Measurements from ENCODE around the gene PRKRA.
"Not testable (repeated sequence)": the region's sequence is repeated elsewhere in the genome, so short reads cannot be mapped to it uniquely, and the experiment has no call there.

PRKRA gene

DNA sequence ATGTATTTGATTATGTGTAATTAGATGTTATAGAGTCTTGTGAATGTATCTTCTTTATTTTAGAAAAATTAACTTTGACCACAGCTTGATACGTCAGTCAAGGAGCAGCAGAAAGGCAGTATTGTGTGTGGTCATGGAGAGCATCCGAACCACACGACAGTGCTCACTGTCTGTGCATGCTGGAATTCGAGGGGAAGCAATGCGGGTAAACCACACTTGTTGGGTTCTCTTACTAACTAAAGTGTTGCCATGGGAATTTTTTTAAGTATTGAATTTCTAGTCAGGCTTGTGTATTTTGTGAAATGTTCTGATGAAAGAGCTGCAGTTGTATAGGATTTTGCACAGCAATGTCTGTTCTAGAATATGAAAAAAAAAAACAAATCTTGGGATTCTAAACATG, 5.0 kb upstream of the PRKRA start:
- no peak for DNase-seq

DNA sequence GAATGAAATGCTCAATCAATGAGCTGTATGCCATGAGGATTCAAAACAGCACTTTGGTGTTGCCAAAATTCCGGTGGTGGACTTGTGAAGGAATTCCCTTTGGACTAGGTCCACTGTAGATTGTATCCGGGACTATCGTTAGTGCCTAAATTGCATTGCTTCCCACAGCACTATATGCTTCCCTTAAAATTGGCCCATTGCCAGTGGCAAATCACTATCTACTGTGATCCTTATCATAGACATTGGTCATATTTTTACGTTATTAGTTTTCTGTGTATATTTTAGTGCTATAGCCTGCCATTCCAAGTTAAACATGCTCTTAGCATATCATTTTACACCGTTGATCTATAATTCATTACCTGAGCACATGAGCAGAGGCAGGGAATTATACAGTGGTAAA, 1.9 kb upstream of the PRKRA start:
- no peak for DNase-seq

DNA sequence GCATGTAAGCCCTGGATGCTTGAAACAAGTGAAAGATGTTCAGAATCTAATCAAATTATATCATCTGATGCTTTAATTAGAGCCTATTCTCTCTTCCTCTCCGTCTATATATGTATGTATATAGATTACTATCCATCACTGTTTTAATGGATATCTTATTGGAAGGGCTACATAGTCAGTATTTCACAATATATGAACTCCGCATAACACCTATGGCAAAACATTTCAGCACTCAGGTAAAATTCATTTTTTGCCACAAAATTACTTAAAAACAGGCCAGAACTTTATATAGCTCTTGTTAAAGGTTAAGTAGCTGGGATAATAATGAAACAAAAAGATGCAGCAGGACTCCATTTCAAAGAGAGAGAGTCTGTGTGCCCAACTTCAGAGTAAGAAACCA, 1.4 kb upstream of the PRKRA start:
- no peak for DNase-seq

DNA sequence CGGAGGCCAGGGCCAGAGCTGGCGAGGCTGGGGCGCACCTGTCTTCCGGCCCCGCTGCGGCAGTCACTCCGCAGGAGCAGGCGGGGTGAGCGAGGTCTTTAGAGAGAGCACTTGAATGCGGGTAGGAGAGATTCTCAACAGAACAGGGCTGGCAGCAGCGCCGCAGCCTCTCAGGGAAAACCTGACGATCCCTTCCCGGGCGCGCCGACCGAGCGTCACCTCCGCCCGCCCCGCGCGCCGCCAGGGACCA, 526 bp downstream of the PRKRA start:
- DNase-seq: peak in 1 of 2 donors; percentile 72

DNA sequence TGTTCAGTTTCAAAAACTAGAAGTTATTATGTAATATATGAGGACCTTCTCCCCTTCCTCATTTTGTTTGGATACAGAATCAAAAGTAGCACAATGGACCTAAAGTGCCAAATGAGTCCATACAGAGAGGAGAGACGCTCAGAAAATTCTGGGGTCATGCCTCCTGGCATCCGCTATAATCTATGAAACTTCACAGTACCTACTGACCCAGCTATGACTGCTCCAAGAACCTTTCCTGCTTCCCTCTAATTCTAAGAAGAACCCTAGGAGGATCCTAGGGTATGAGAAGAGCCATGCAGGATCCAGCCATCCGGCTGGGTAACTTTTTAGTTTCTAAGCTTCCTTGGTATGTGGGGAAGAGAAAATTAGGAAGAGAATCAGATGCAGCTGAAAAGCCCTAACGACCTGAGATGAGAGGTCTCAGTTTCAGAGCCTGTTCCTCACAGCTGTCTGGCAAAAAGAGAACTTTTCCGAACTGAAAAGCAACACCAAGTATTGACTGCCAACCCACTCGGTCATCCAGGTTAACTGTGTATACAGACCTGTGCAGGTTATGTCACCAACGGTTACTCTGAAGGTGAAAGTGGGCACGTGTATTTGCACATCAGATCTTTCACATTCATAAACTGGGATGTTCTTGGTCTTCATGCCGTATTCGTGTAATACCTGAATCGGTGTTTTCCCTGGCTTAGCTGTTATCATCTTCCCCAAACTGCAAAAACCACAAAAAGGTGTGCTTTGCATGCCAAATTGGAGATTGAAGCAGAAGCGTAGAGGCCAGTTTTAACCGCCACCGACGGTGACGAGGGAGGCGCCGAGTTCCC, 1.1 kb downstream of the PRKRA start:
- peak in 1 of 2 donors; percentile 82 for DNase-seq

DNA sequence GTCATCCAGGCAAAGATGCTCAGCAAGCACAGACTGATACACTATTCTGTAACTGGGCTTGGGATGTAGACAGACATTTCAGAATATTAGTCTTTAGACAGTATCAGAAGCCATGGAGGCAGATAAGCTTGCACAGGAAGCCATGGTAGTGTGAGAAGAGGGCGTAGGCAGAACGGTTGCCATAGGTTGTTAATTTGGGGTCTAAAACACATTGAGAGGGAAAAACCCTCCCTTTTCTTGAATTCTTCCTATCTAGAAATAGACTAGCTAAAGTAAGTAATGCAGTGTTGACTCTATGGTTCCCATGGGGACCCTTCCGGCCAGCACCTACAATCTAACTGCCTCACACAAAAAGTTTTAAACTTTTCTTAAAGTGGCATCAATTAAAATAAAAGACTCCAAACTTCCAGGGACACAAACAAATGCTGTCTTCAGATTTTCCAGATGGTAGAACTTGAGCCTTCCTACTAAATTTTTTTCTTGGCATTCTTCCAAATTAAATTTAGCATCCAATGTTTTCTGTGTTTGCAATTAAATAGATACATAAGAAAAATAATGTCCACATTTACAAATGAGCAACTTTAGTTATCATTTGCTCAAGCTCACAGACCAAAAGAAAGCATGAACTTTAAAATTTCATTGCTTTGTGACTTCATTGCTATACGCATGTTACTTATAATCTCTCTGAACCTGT, 1.9 kb downstream of the PRKRA start:
- DNase-seq: peak in 1 of 2 donors; percentile 26

DNA sequence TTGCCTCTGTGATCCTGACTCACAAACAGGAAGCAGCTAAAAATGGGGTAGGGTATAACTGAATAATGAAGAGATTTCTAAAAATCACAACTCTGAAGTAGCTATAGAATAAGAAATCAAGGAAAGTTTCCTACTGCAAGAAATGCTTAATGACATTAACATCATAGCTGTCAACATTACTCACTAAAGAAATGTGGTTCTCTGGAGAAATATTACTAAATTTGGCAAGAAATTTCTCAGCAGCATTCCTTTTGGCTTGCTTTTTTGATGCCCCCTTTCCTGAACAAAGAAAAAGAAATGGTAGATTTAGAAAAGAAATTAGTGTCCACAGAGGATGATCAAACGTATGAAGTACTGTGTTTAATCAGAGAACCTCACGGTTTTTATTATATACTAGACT, 9.5 kb downstream of the PRKRA start:
- DNase-seq: no peak

DNA sequence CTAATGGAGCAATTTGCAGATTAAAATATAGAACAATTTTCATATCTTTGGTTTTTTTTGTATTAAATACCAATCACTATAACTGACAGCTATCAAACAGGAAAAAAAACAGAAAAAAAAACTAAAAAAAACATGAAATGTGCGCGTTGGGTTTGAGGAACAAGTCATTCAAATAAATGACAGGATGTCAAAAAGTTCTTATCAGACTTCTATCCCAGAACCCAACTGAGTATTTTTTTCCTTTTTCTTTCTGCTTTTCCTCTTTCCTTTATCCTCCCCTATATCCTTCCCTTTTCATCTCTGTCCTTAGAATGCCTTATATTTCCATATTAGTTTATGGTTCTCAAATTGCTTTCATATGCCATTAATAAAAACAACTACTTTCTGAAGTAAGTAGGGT, 14.3 kb downstream of the PRKRA start:
- DNase-seq: no peak

DNA sequence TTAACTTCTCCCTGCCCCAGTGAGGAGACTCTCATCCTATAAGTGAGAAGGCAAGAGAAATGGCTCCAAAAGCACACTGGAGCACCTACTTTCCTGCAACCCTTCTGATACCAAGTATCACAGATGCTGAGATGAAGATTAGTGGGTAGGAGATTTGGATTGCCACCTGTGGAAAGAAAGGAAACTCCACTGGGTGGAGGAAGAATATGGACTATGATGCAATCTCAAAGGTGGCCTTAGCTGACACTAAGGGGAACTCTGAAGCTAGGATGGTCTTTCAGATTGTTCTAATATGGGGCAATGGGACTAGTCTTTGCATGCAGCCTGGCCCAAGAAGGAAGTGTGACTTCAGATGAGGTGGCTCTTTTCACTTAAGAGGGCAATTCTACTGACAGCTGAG, 21.6 kb downstream of the PRKRA start:
- DNase-seq: no peak

DNA sequence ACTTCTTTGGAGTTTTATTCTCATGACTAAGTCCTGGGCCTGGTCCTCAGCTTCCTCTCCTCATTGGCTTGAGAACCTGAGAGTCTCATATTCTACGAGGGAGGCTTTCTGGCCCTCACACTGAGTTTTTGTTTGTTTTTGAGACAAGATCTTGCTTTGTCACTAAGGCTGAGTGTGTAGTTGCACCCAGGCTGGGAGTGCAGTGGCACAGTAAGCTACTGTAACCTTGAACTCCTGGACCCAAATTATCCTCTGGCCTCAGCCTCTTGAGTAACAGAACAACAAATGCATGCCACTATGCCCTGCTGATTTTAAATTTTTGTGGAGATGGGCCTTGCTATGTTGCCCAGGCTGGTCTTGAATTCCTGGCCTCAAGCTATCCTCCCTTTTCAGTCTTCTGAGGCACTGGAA, 22.6 kb downstream of the PRKRA start:
- DNase-seq: no peak

DNA sequence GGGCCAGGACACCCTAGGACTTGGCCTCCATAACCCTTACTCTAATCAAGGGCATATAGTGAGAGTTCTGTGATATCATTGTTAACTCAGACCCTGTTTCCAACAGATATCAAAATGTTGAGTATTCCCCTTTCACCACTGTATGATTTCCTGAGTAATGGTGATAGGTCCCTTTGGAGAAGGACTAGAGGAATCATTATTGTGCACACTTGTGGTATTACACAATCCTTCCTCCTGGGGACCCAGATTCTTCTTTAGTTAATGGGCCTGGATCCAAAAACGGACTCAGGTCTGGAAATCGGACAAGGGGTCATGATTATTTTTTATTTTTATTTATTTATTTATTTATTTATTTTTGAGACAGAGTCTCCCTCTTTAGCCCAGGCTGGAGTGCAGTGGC, 23.5 kb downstream of the PRKRA start:
- no peak for DNase-seq

DNA sequence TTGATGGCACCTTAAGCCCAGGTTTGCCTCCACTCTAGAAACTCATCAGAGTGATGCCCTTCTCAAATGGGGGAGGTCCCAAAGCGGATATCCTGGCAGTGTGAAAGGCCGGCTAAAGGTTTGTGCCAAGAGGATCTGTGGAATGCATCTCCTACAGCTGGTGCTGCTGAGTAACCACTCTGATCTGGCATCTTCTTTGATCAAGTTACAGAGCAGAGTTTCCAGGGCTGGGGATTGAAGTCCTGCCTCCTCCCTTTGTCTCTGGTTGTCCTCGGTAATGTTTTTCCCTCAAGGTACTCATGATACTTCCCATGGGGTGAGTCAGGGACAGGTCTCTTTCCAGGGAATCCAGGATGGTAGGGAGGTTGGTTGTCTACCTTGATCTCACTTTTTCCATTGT, 24.6 kb downstream of the PRKRA start:
- no peak for DNase-seq

DNA sequence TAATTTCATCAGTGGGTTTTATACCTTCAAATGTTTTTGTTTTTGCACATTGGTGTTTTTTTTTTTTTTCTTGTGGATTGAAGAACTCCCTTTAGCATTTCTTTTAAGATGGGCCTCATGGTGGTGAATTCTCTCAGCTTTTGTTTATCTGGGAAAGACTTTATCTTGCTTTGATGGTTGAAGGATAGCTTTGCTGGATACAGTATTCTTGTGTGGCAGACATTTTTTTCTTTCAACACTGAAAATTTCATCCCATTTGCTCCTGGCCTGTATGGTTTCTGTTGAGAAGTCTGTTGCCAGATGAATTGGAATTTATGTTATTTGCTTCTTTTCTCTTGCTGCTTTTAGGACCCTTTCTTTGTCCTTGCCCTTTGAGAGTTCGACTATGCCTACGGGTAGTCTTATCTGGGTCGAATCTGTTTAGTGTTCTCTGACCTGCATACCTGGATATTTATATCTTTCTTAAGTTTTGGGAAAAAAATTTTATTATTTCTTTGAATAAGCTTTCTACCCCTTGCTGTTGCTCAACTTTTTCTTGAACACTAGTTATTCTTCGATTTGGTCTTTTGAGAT, 25.6 kb downstream of the PRKRA start:
- DNase-seq: no peak

DNA sequence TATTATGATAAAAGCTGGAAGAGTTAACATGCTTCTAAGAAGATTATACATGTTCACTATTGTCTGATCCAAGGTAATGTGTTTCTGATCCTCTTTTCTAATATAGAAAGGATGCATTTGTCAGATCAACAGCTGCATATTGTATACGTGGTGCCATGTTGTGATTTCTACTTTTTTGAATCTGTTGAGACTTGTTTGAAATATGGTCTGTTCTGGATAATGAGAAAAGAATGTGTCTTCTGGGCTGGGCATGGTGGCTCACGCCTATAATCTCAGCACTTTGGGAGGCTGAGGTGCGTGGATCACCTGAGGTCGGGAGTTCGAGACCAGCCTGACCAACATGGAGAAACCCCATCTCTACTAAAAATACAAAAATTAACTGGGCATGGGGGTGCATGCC, 27.2 kb downstream of the PRKRA start:
- DNase-seq: not testable (repeated sequence)

DNA sequence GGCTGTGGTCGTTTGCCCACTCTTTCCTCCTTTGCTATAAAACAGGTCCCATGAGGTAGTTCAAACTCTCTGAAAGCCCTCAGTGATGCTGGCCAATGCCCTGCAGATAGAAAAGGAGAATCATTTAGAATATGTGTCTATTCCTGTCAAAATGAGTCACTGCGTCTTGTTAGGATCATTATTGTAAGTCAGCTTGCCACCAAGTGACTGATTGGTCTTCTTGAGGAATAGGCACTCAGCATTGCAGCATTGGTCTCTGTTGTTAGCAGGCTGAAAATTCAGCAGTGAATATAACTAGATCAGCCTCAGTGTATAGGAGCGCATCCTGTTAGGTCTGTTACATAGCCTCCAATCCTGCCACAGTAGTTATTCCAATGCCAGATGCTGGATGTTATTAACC, 28.9 kb downstream of the PRKRA start:
- DNase-seq: no peak

DNA sequence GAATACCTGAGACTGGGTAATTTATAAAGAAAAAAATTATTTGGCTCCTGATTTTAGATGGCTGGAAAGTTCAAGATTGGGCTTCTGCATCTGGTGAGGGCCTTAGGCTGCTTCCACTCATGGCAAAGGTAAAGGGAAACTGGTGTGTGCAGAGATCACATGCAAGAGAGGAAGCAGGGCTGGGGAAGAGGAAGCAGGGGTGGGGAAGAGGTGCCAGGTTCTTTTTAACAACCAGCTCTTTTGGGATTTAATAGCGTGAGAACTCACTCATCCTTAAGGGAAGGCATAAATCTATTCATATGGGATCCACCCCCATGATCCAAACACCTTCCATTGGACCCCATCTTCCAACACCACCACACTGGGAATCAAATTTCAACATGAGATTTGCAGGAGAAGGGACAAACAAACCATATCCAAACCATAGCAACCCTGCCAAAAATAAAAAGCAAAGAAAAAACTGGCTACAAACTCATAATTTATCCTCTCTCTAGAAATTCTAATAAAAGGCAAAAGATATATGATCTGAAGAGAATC, 30.4 kb downstream of the PRKRA start:
- DNase-seq: no peak

DNA sequence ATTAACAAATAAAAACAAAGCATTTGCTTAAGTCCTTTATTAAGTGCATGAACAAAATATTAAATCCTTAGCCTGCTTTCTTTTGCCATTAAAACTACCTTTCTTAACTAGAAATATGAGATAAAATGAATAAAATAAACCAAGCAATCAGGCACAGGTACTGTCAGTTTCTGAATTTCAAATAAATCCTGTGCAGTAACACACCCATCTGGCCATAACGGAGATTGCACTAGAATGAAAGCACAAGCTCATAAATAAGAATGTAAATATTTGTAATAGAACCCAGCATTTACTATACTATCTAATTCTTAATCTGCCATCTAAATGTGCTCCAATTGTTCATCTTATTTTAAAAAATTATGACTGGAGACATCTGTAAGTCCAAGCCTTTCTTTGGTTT, 31.9 kb downstream of the PRKRA start:
- peak in 1 of 2 donors; percentile 5 for DNase-seq

DNA sequence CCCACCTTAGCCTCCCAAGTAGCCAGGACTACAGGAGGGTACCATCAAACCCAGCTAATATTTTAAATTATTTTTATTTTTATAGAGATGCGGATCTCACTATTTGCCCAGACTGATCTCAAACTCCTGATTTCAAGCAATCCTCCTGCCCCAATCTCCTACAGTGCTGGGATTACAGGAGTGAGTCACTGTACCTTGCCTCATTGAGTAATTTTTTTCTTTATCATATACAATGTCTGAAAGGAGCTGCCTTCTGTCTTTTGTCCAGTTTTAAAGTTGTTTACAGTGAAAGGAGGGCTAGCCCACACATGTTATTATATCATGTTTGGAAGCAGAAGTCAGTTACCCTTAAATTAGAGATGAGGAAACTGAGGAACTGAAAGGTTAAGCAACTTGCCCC, 32.5 kb downstream of the PRKRA start:
- no peak for DNase-seq

DNA sequence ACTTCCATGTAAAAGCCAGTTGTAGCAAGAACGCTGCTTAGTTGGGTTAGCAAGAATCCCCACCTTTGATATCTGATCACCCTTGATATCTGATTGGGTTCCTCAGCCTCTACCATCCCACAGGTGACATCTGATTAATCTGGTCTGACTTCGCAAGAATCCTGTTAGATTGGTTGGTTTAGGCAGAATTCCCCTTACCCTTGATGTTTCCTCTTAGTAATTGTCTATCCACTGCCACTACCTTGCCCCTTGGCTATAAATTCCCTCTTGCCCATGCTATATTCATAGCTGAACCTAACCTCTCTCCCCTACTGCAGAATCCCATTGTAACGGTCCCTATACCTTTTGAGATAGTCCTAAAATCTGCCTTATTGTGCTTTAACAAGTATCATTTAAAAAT, 33.1 kb downstream of the PRKRA start:
- DNase-seq: no peak

DNA sequence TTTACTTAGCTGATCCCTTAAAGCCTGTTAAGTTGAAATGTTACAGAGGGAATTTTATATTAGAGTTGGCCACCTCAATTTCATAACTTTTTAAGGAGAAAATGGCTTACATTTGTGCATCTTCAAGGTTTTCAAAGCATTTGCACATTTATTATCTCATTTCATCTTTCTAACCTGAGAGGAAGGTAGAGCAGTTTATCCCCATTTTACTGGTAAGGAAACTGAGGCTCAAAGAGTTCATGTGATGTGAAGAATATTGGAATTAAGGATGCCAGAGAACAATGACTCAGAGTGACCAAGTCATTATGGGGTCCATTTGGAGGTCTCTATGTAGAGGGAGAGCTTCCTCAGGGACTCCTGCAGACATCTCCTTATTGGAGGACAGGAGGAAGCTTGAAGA, 35.0 kb downstream of the PRKRA start:
- no peak for DNase-seq

DNA sequence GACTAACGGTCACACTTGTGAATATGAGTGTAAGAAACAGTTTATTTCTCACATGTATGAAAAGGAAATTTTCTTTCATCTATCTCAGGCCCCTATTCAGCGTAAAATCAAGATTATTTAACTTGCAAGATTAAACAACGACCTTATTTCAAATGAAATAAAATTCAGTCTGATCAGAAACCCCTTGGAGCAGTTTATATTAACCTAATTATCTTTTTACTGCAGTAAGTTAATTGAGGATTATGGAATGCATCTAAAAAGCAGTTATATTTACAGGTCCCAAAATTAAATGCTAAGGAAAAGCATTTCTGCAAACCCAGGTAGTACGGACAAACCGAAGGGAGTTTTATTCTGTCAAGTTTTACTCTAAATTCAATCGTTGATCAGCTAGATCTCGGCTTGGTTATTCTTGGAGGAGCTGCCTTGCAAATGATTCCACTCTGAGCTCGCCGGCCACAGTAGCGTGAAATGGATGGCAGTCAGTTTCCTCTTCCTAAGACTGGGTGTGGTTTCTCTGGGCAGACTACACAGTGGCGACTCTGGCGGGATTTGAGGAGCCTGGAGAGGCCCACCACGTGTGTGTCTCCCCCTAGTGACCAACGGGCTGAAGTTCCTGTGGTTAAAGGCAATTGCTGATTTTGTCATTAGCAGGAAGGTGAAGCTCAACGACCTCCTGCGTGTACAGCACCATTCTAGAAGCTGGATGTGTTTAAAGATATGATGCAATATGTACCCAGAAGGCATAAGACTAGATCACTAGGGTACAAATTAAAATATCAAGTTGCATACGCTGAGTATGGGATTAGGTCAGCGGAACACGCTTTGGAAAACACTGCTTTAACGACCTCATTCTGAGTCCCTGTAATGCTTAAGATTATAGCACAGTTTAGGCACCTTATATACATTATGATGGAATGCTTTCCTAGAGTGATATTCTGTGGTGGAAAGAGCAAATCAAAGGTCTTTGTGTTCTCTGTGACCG, 36.4 kb downstream of the PRKRA start:
- DNase-seq: peak; percentile 87 to 89

DNA sequence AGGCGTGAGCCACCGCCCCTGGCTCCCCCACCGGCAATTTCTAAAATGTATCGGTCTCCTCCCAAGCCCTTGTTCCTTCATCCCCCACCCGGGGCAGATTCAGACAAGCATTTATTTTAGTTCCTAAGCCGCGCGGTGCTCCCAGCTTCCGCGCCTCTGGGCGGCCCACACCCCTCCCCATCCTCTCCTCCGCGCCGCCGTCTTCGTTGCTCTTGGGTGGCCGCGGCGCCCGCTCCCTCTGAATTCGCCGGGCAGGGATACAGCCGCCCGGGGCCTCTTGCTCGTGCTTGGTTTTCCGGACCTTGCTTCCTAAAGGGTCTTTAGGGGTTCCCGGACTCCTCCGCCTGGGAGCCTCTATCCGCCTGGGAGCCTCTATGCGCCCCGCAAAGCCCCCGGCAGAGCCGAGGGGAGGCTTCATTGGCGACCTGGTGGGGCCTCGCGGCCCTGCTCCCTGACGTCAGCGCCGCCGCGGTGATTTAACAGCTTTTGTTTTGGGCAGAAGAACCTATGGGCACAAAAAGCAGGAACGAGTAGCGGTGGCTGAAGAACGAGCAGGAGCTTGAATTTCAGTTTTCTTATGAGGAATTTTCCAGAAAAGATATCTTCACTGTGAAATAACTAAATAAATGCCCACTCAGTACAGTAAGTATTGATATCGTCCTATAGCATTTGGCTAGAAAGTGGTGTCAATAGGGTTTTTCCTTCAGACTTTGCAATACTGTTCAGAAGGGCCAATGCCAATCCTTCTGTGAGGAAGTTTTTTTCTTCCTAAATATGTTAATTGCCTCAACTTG, 37.3 kb downstream of the PRKRA start:
- peak; percentile 75 to 80 for DNase-seq
